Ramos (cell line): ENCODE measurements around the gene ITGA2B.
"Not testable (repeated sequence)": the region's sequence is repeated elsewhere in the genome, so short reads cannot be mapped to it uniquely, and the experiment has no call there.

Experiments
- in situ Hi-C: fragments of 300-500 bp; cut with MboI; formaldehyde crosslinking; loops from one replicate; pipeline ENCODE4 v1.14.3; 2022; ENCODE audit warnings: low sequenced_read_pairs; ENCODE audit not compliant: unreplicated experiment

ITGA2B gene

GRCh38 chr17:44394112-44394511, 4.7 kb upstream of the ITGA2B start:
- in situ Hi-C loops: not testable (repeated sequence)

GRCh38 chr17:44390250-44390870, 911 bp upstream of the ITGA2B start:
- in situ Hi-C loops: no loop called here

DNA sequence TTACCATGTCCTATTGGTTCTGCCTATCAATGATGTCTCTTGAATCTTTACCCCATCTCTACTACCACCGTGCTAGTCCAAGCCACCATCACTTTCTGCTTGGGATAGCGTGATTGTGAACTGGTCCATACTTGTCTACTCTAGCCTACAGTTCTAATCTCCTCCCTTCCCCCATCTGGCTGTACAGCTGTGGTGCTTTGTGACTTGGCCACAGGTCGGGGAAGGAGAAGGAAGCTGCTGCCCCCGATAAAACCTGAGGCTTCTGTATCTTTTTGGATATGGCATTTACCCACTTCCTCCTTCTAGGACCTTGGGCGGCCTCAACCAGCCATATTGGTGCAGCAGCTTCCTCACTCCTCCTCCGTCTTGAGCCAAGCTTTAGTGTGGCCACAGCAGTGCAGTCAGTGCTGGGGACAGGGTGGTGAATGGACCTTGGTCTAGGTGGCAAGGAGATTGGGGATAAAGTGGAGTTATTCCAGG, 314 bp upstream of the ITGA2B start:
- in situ Hi-C loops: no loop called here

DNA sequence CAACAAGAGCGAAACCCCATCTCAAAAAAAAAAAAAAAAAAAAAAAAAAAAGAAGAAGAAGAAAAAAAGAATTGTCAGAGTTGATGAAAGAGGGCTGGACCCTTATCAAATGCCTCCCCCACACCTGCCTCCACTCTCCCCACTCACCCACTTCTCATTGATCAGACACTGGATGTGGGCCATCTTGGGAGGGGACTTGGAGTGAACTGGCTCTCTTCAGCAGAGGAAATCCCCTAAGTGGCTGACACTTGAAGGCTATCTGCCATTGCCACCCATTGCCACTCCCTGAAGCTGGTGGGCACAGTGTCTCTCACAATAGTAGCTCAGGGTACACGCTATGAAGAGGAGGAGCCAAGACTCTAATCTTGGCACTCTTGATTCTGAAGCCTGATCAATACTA, 1.6 kb downstream of the ITGA2B start:
- in situ Hi-C loops: no loop called here

- in situ Hi-C loops: no loop called here
Measured at GRCh38 chr17:44386182-44386525, 3.3 kb downstream of the ITGA2B start.

- in situ Hi-C loops: no loop called here
Measured at GRCh38 chr17:44385287-44386181, 3.9 kb downstream of the ITGA2B start.

DNA sequence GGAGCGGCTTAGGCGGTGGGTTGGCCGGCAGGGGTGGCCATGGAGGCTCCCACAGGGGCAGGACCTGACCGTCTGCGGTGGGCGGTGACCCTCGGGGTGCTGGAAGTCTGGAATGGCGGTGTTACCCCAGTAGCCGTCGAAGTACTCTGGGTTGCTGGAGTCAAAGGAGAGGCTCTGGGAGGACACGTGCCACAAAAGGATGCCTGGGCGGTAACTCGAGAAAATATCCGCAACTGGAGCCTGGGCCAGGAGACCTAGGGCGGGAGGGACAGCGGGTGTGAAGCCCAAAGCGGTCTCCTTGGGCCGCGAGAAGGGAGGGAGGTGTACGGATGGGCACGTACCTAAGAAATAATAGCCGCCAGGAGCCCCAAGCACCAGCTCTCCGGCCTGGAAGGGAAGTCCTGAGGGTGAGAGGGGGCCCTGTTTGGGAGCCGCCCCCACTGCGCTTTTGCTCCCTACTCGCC, 4.6 kb downstream of the ITGA2B start:
- in situ Hi-C loops: no loop called here

DNA sequence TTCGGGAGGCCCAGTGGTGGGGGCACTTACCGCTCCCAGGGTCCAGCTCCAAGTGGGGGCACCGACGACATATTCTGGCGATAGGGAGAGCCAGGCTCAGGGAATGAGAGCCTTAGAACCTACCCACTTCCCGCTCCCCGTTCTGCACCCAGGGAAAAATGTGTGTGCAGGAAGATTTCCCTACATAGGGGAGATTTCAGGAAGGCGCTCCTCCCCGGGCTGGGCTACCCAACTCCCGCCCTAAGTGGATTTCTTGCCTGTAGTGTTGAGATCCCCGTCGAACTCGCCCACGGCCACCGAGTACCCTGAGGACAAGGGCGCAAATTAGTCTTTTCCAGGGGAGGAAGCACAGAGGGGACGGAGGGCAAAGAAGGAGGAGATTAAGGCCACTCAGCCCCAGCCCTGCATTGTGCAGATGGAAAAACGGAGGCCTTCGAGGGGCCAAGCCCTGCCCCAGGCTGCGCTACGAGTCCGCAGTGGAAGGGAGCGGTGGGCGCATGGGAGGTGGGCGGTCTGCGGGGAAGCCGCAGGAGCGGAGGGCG, 5.1 kb downstream of the ITGA2B start:
- in situ Hi-C loops: no loop called here

DNA sequence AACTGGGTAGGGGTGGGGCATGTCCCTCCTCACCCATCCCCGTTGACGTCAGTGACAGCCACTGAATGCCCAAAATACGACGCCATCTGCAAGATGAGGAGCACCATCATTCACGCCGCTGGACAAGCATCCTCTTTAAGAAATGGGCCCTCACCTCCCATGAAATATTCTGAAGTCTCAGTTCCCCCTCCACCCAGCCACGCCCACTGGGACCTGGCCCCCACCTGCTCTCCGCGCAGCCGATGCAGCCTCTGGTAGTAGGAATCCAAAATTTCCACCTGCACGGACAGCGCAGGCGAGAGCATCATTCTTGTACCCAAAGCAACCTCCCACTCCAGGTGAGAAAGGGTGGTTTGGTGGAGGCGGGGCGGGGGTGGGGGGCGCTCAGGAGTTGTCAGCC, 5.6 kb downstream of the ITGA2B start:
- in situ Hi-C loops: no loop called here

- in situ Hi-C loops: no loop called here
Measured at GRCh38 chr17:44383363-44383762, 6.1 kb downstream of the ITGA2B start.

- in situ Hi-C loops: no loop called here
Measured at GRCh38 chr17:44382917-44383316, 6.5 kb downstream of the ITGA2B start.

DNA sequence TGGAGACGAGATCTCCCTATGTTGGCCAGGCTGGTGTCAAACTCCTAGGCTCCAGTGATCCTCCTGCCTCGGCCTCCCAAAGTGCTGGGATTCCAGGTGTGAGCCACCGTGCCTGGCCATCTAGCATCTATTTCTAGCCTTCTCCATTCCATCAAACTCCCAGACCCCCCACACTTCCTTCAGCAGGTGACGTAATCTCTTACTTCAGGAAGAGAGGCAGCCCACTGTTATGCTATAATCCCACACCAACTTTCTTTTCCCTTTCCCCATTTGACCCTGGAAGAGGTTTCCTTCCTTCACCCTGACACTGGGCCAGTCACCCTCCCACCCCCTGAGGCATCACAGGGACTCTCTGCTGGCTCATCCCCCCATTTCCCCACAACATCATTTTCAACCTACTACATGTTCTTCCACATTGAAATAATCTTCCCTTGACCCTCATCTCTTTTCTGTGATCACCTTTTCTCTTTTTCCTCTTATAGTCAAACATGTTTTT, 7.6 kb downstream of the ITGA2B start:
- in situ Hi-C loops: no loop called here

DNA sequence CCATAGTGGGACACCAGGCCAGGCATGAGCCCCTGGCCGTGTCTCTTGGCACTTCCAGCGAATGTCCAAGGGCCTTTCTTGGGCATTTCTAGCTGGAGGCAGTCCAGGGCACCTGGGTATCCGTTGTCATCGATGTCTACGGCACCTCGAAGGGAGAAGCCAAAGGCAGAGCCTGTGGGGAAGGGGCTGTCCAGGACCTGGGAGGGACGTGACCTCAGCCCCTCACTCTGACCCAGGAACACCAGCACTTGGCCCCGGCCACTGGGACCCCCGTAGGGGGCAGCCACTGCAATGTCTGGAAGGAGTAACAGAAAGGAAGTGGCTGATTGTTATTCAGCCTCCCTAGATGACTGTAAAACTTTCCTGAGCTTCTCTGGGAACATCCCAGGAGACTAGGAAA, 8.7 kb downstream of the ITGA2B start:
- in situ Hi-C loops: no loop called here

DNA sequence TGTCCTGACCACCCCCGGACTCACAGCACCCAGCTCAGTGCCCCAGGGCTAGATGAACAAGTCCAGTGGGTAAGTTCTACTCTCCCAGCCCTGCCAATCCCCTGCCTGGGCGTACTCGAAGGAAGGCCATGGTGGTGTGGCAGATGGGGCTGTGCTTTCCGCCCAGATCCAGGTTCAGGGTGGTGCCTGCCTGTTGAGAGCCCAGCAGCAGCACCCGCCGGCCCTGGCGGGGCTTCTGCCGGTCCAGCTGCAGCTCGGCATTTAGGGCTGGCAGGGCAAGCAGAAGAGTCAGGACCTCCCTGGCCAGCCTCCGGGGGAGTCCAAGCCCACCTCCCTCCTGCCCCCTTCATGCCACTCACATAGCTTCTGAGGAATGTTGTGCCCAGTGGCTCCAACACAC, 9.6 kb downstream of the ITGA2B start:
- in situ Hi-C loops: no loop called here

GRCh38 chr17:44378171-44378705, 11.2 kb downstream of the ITGA2B start:
- in situ Hi-C loops: no loop called here

- in situ Hi-C loops: no loop called here
Measured at GRCh38 chr17:44376779-44377178, 12.7 kb downstream of the ITGA2B start.

GRCh38 chr17:44376124-44376523, 13.3 kb downstream of the ITGA2B start:
- in situ Hi-C loops: no loop called here

DNA sequence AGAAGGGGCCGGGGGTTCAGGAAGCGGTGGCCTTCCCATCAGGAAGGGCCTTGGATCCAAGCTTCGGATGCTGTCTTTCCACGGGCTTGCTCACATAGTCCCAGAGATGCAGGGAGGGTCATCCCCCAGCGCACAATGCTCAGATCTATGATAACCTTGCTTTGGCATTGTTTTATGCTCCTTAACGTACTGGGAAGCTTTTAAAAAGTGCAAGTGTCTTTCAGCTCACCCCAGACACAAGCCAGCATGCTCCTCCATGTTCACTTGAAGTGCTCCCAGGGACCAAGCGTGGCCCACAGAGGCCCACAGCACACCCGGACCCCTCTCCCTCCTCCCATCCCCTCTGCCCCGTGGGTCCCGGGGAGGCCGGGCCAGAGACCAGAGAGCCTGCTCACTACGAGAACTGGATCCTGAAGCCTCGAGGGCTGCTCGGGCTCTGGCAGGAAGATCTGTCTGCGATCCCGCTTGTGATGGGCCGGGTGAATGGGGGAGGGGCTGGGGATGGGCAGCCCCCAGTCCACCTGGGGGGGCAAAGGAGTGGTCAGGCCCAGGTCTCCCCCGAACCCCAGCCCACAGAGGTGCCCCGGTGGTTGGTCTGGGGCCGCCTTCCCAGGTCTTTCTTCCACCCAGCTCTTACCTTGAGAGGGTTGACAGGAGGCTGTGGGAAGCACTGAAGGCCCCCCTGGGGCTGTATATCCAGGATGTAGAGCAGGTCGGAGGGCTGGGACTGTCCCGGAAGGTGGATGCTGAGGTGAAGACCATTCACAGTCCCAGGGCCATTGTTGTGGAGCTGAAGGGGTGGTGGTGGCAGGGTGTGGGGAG, 14.0 kb downstream of the ITGA2B start:
- in situ Hi-C loops: no loop called here

DNA sequence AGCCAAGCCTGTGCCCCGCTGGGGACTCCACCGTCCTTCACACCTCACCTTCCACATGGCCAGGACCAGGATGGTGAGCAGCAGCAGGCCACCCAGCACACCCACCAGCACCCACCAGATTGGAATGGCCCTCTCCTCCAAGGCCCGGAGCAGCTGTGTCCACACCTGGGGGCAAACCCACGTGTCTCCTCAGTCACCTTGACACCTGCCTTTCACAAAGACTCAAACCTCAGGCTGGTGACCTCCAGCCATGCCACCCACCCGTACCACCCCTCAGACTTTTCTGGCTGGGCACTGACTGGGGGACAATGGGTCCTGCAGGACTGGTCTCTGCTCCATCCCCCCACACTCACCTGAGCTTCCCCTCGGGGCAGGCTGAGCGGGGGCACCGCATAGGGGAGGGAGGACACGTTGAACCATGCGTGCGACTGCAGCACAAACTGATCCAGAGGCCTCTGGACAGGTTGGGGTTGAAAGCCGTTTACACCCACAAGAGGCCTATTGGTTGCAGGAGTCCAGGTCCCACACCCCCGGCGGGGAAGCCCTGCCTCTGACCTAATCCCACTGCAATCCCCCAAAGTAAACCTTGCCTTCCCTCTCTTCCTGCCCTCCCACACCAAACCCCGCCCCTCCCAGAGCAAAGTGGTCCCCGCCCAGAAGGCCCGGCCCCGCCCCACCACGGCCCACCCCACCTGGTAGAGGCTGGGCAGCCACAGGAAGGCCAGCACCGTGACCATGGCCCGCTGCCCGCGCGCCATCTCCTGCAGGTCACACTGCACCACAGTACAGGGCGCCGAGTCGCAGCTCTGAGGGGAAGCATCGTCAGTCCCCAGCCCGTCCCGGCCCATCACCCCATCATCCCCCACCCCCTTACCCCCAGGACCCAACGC, 14.9 kb downstream of the ITGA2B start:
- in situ Hi-C loops: no loop called here
